Vagina (tissue), 2 donors: ENCODE results near the gene MARCHF3. TPM values are rescaled to one million over a fixed set of nuclear protein-coding genes. Genes with fewer than 3 reads are reported as not detected.

Experiments
- DNase-seq, 2 donors: peaks; one replicate each; pipeline ENCODE4 v3.0.0-alpha.2; 2017; ENCODE audit errors: extremely low spot score in 2 of 2
- H3K27ac ChIP-seq: fragments of 200-600 bp; sonication (generic); one replicate; pipeline ENCODE4 v1.5.1; 2019
- H3K27me3 ChIP-seq: fragments of 200-600 bp; sonication (generic); one replicate; pipeline ENCODE4 v1.5.1; 2019
- H3K36me3 ChIP-seq, 2 donors: fragments of 200-600 bp; sonication (generic); one replicate each; pipeline ENCODE4 v1.5.1; 2017 to 2019
- H3K4me1 ChIP-seq: fragments of 200-600 bp; sonication (generic); one replicate; pipeline ENCODE4 v1.5.1; 2019
- H3K4me3 ChIP-seq, 2 donors: fragments of 200-600 bp; sonication (generic); 1 replicate in 1 of 2; 2 replicates in 1 of 2; pipeline ENCODE4 v1.5.1; 2016 to 2019
- H3K9me3 ChIP-seq: fragments of 200-600 bp; sonication (generic); one replicate; pipeline ENCODE4 v1.5.1; 2019
- CTCF ChIP-seq, 3 experiments: fragments of 450-650 bp in 2 of 3; fragments of 200-600 bp in 1 of 3; sonication (generic) in 1 of 3; IDR thresholded peaks; one replicate each; pipeline ENCODE4 v1.5.1; 2017 to 2019; ENCODE audit warnings: antibody characterized with exemption in 3 of 3, mild to moderate bottlenecking in 2 of 3, moderate library complexity in 2 of 3
- POLR2A ChIP-seq, 2 donors: fragments of 450-650 bp; IDR thresholded peaks; one replicate each; pipeline ENCODE4 v1.6.1; 2017; ENCODE audit warnings: antibody characterized with exemption in 2 of 2, mild to moderate bottlenecking in 2 of 2, moderate library complexity in 2 of 2
- POLR2AphosphoS5 ChIP-seq, 2 donors: sonication (generic); formaldehyde crosslinking; IDR thresholded peaks; one replicate each; pipeline ENCODE4 v1.9.0; 2017; ENCODE audit warnings: antibody characterized with exemption in 2 of 2, mild to moderate bottlenecking in 2 of 2, low read depth in 1 of 2; ENCODE audit not compliant: insufficient read depth in 1 of 2
- intact Hi-C: fragments of 100-400 bp; cut with DNase I; formaldehyde crosslinking; loops from one replicate; pipeline ENCODE4 v1.15.1; 2023
- total RNA-seq: library from RNA; depleted of rRNA; stranded (reverse); fragments of >200 nt; gene quantifications from one replicate; pipeline ENCODE4 v1.2.3, GENCODE V29; 2016

Gene MARCHF3
- total RNA-seq, 1 donor from 2014 or later = 2.0 TPM

DNA sequence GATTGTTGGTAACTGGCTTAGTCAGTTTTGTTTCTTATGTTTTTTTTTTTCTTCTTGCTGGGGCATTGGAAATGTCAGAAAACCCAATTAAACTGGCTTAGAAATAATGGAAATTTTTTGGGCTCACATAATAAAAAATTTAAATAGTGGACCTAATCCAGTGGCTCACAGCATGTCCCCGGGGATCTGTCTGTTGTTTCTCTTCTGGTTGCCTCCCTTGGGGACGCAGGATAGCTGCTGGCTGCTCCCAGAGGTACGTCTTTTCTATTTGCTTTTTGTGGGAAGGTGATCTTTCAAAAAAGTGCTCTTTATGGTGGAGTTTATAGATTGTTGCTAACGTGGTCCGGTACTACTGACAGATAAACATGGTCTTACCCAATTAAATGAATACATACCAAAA is 201.3 kb downstream of the MARCHF3 start:
- Histone ChIP-seq H3K4me1 (no peaks in the 10 kb centered on the region), H3K4me3 (no peak overlapping the region), H3K27ac (no peak overlapping the region), H3K27me3 (no peaks in the 10 kb centered on the region), H3K9me3 (no peaks in the 10 kb centered on the region), H3K36me3 (peaks cover 0 to 8% of the 10 kb centered on the region in 2 donors)
- no peak for TF ChIP-seq POLR2A (IDR thresholded peaks at IDR 0.05)
- no peak for TF ChIP-seq CTCF (IDR thresholded peaks at IDR 0.05)
- TF ChIP-seq POLR2AphosphoS5 (IDR thresholded peaks at IDR 0.05; ENCODE audit: insufficient read depth in 1 of 2, low read depth in 1 of 2) = no peak
- intact Hi-C loops = no loop called here
- no peak for DNase-seq

DNA sequence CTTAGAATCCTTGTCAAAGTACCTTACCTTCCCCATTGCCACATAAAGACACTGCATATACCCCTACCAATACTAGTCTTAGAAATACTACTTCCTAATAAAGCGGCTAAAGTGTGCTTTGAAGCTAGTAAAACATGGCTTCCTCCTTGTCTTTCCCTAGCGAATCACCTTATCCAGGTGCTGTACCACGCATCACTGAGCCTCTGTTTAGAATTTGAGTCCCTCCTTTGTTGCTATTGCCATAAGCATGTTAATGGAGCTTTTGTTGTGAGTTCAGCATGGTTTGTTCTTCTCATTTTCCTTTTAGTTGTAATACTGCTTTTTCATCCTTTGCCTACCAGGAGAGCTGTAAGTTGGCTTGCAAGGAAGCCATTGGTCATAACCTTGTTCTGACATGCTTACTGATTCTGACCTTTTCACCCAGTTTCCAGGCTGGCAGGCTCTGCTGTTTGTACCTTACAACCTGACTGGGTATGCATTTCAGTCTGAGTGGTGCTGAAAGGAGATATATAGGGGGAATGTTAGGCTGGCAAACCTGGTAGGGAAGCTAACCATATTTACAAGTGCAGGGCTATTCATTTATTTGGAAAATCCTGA is 203.6 kb downstream of the MARCHF3 start:
- Histone ChIP-seq H3K4me3 (no peak overlapping the region), H3K27me3 (no peaks in the 10 kb centered on the region), H3K4me1 (no peaks in the 10 kb centered on the region), H3K9me3 (no peaks in the 10 kb centered on the region), H3K27ac (no peak overlapping the region), H3K36me3 (peaks cover 0 to 8% of the 10 kb centered on the region in 2 donors)
- TF ChIP-seq POLR2AphosphoS5 (IDR thresholded peaks at IDR 0.05; ENCODE audit: insufficient read depth in 1 of 2, low read depth in 1 of 2) (no peak), POLR2A (IDR thresholded peaks at IDR 0.05) (no peak), CTCF (IDR thresholded peaks at IDR 0.05) (no peak)
- DNase-seq = no peak
- intact Hi-C loops = no loop called here

DNA sequence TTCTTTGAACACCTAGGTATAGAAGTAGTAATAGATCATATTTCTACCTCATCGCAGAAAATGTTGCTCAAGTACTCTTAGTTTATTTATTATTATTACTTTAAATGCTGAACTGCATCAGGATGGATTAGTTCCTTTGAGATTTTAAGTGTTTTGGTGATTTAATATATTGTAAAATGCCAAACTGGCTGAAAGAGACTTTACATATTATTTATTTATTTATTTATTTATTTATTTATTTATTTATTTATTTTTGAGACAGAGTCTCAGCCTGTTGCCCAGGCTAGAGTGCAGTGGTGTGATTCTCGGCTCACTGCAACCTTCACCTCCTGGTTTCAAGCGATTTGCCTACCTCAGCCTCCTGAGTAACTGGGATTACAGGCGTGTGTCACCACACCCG is 211.1 kb downstream of the MARCHF3 start:
- TF ChIP-seq POLR2A (IDR thresholded peaks at IDR 0.05) (no peak), CTCF (IDR thresholded peaks at IDR 0.05) (no peak), POLR2AphosphoS5 (IDR thresholded peaks at IDR 0.05; ENCODE audit: insufficient read depth in 1 of 2, low read depth in 1 of 2) (no peak)
- no peak overlapping the region for H3K27ac ChIP-seq
- H3K27me3 ChIP-seq = no peaks in the 10 kb centered on the region
- no peaks in the 10 kb centered on the region for H3K4me1 ChIP-seq
- no peaks in the 10 kb centered on the region for H3K9me3 ChIP-seq
- H3K4me3 ChIP-seq = no peak overlapping the region
- intact Hi-C loops = no loop called here
- DNase-seq = no peak
- no peaks in the 10 kb centered on the region for H3K36me3 ChIP-seq

DNA sequence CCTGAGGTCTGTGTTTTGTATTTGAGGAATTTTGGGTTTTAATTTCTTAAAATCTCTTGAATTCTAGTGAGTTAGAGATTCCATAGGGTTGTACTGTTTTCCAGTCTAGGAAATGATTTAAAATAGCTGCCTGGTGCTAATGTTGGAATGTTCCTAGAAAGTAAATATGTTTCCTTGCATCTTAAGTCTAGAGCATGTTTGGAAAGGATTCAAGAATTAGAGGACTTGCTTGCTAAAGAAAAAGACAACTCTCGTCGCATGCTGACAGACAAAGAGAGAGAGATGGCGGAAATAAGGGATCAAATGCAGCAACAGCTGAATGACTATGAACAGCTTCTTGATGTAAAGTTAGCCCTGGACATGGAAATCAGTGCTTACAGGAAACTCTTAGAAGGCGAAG is 211.6 kb downstream of the MARCHF3 start:
- no peaks in the 10 kb centered on the region for H3K4me1 ChIP-seq
- no peaks in the 10 kb centered on the region for H3K36me3 ChIP-seq
- H3K9me3 ChIP-seq = no peaks in the 10 kb centered on the region
- H3K4me3 ChIP-seq = no peak overlapping the region
- no peak overlapping the region for H3K27ac ChIP-seq
- H3K27me3 ChIP-seq = no peaks in the 10 kb centered on the region
- intact Hi-C loops = no loop called here
- DNase-seq = no peak
- TF ChIP-seq POLR2AphosphoS5 (IDR thresholded peaks at IDR 0.05; ENCODE audit: insufficient read depth in 1 of 2, low read depth in 1 of 2) = no peak
- no peak for TF ChIP-seq POLR2A (IDR thresholded peaks at IDR 0.05)
- TF ChIP-seq CTCF (IDR thresholded peaks at IDR 0.05) = no peak

Other genes starting within 250 kb of the MARCHF3 start
- 0.98 TPM for gene C5orf63, start 42.9 kb upstream of the MARCHF3 start, total RNA-seq